ENCODE results near the gene PLA2G4B.

DNA sequence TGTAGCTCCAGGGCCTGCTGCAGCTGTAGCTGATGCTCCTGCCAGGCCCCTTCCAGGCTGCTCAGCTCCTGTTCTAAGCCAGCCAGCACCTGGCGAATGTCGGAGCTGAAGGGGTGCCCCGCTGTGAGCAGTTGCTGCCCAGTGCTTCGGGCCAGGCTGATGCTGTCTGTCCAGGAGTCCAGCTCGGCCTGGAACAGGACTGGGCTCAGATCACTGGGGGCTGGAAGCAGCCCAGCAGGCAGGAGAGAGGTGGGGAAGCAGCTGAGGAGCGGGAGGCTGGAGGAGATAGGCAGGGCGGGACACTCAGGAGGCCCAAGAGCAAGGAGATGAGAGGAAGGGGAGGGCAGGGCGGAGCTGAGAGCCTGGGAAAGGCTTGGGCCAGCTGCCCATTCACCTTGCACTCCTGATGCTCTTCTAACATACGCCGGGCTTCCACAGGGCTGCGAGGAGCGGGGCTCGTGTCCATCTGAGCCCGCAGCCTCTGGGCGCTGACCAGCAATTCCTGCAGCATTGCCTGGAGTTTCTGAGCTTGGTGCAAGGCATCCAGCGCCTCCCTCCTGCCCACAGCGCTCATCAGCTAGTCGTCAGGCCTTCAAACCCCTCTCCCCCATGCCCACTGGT, 23.2 kb downstream of the PLA2G4B start:
- TF ChIP-seq YY1 (IDR thresholded peaks at IDR 0.05; ENCODE audit: insufficient read depth, insufficient read length) (no peak), ZNF274 (IDR thresholded peaks at IDR 0.05; ENCODE audit: low read depth, low read length) (no peak), SUZ12 (IDR thresholded peaks at IDR 0.05; ENCODE audit: extremely low read depth, insufficient read depth, insufficient read length) (no peak)
